Rectal smooth muscle tissue (tissue), 1 donor: Measurements from ENCODE around the gene JAK1.
"Not testable (repeated sequence)": the region's sequence is repeated elsewhere in the genome, so short reads cannot be mapped to it uniquely, and the experiment has no call there.

ENCODE experiments used
- H3K27ac ChIP-seq: one replicate; pipeline ENCODE4 v1.7.0; 2013; ENCODE audit warnings: low read depth, low read length, inconsistent platforms
- H3K27me3 ChIP-seq: one replicate; pipeline ENCODE4 v1.7.0; 2013; ENCODE audit warnings: low read length; ENCODE audit not compliant: control insufficient read depth, insufficient read depth
- H3K36me3 ChIP-seq: one replicate; pipeline ENCODE4 v1.7.0; 2013; ENCODE audit warnings: low read length; ENCODE audit not compliant: control insufficient read depth, insufficient read depth
- H3K4me1 ChIP-seq: one replicate; pipeline ENCODE4 v1.7.0; 2013; ENCODE audit warnings: low read length; ENCODE audit not compliant: control insufficient read depth, insufficient read depth
- H3K4me3 ChIP-seq: one replicate; pipeline ENCODE4 v1.7.0; 2013; ENCODE audit warnings: low read length
- H3K9ac ChIP-seq: one replicate; pipeline ENCODE4 v1.7.0; 2013; ENCODE audit warnings: low read length

The JAK1 gene

DNA sequence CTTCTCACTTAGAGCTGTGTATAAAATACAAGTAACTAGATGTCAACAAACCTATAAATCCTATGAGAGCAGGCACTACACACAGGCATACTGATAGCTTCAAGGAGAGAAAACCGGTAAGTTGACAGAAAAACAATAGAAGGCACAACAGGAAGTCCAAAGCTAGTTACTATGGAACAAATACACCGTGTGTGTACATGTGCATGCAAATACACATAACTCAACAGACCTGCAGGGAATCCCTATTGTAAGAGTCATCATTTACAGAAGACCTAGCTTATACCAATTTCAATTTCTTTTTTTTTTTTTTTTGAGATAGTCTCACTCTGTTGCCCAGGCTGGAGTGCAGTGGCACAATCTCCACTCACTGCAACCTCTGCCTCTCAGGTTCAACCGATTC, 26.3 kb downstream of the JAK1 start:
- H3K4me3 ChIP-seq, result no peak overlapping the region
- no peaks in the 10 kb centered on the region for H3K36me3 ChIP-seq
- H3K9ac ChIP-seq, result no peak overlapping the region
- H3K4me1 ChIP-seq, result no peaks in the 10 kb centered on the region
- H3K27me3 ChIP-seq, result no peaks in the 10 kb centered on the region
- no peak overlapping the region for H3K27ac ChIP-seq

DNA sequence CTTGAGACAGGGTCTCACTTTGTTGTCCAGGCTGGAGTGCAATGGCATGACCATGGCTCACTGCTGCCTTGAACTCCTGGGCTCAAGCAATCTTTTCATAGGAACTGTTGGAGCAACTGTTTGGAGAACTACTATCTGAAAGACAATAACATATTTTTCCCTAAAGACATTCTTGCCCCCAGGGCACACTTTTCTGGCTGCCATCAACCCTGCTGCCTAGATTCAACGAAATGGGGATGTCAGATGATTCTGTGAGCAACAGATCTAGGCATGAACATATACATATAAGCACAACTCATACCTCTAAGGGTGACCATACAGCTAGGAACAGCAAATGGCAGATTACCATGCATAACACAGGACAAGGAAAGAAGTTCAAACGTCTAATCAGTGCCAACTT, 27.4 kb downstream of the JAK1 start:
- no peak overlapping the region for H3K9ac ChIP-seq
- H3K4me1 ChIP-seq, result peaks cover 1% of the 10 kb centered on the region
- no peaks in the 10 kb centered on the region for H3K27me3 ChIP-seq
- no peaks in the 10 kb centered on the region for H3K36me3 ChIP-seq
- no peak overlapping the region for H3K4me3 ChIP-seq
- H3K27ac ChIP-seq, result no peak overlapping the region

DNA sequence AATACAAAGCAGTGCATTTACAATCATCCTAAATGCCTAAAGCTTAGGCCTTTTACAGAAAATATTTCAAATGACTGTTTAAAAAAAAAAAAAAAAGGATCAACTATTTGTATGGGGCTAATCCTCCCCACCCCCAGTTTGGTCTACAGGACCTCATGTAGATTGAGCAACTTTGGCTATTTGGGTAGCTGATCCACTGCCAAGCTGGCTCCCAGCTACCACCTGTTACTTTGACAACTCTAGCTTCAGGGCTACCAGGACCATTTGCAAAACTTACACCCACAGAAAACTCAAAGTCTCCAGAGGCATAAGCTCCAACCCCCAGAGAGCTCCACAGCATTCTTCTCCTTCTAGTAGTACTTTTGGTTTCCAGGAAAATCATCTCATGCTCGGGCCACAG, 29.4 kb downstream of the JAK1 start:
- Histone ChIP-seq H3K27me3 (no peaks in the 10 kb centered on the region), H3K27ac (no peak overlapping the region), H3K4me1 (peaks cover 9% of the 10 kb centered on the region), H3K9ac (no peak overlapping the region), H3K36me3 (no peaks in the 10 kb centered on the region), H3K4me3 (no peak overlapping the region)

DNA sequence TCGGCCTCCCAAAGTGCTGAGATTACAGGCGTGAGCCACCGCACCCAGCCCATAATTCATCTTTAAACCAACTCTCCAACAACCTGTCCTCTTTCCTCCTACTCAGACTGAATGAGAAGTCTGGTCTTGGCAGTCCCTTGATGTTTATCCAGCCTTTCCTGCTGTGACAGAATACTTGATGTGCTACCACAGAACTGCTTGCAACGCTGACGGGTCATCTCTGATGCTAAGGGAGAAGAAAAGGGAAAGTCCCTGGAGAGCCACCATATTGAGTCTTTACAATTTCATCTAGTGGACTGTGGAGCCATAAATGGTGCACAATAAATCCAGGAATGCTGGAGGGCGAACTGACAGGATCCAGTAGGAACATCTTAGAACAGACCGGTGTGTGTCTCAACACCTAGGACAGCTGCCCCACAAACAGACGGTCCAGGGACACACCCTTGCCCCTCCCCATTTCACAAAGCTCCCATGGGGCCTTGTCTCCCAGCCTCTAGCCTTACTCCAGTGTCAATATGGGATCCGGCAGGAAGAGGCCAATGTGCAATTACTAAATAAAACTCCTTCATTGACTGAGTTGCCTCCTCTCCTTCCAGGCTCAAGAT, 30.7 kb downstream of the JAK1 start:
- Histone ChIP-seq H3K36me3 (no peaks in the 10 kb centered on the region), H3K27me3 (no peaks in the 10 kb centered on the region), H3K27ac (no peak overlapping the region), H3K9ac (no peak overlapping the region), H3K4me3 (no peak overlapping the region), H3K4me1 (peaks cover 9% of the 10 kb centered on the region)

DNA sequence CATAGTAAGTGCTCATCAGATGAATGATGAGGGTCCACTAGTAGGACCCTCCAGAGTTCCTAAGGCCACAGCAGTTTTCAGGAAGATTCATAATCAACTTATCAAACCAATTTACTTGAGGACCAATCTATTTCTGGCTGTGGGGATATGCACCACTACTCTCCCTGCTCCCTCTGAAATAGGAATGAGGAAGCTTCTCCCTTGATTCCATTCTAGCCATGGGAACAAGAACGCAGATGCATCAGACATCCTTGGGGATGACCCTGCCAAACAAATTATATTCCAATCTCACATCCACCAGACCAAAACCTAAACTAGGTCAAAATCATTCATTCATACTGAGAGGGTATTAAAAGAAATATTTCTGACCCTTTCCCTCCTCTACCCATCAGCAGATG, 31.5 kb downstream of the JAK1 start:
- Histone ChIP-seq H3K36me3 (no peaks in the 10 kb centered on the region), H3K27me3 (no peaks in the 10 kb centered on the region), H3K9ac (no peak overlapping the region), H3K4me1 (peaks cover 9% of the 10 kb centered on the region), H3K27ac (peak overlapping the region; percentile 6), H3K4me3 (no peak overlapping the region)

DNA sequence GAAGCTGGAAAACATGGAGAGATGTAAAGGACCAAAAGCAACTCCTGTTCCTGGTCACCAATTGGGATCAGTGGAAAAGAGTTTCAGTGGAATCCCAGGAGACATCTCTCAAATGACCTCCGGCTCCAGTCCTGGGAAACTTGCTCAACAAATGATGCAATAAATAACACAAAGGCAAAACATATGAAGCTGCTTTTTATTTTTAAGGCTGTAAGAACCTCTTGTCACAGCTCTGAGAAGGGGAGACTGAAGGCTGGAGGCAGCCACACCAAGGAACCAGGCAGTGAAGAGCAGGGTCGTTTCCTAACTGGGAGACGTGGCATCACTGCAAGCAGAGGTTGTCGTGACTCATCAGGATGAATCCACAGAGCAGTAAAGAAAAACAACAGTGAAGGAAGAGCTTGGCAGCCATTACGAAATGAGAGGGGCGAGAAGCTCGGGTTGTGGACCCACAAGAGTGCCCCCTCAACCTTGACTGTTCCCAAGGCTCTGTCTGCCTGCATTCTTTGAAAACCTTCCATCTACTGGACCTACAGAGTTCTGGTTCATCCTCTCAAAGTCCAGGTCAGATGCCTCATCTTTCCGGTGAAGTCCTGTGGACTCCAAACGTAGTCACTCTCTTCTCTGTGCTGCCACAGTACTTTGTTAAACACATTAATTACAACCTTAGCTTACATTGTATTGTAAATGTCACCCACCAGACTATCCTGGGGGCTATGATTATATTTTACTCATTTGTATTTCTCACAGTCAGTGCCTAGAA, 32.1 kb downstream of the JAK1 start:
- H3K4me1 ChIP-seq, result peaks cover 9% of the 10 kb centered on the region

DNA sequence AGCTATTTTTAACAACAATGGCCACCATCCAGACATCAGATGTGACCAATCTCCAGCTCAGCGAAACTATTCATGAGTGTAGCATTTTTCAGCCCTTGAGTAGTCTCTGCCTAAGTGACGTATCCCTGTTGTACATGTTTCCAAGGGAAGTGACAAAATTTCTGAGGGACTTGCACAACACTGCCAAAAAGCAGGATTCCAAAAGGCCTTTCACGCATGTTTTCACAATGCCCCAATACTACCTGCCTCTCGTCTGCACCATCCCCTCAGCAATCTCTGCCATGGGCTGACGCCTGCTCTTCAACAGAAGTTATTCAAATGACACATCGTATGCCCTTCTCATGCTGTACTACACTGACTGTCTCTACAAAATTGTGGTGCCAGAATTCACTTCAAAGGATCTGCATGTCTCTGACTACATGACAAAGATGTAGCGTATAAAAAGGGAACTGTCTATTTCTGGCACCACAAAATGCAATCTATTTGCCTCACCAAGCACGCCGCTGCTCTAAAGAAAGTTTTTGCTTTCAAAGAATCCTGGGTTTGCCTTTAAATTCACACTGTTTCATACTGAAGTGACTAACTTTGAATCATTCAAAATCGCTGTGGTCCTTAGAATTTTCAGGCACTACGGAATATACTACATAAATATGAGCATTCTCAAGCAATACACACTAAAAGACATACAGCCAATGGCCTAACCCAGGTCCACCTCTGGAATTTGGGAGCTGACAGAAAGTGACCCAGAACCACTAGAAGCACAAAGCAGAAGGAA, 32.9 kb downstream of the JAK1 start:
- peak overlapping the region; percentile 16 for H3K27ac ChIP-seq
- H3K27me3 ChIP-seq, result no peaks in the 10 kb centered on the region
- H3K36me3 ChIP-seq, result no peaks in the 10 kb centered on the region
- peaks cover 13% of the 10 kb centered on the region for H3K4me1 ChIP-seq
- H3K9ac ChIP-seq, result no peak overlapping the region
- H3K4me3 ChIP-seq, result no peak overlapping the region

More for the DNA sequence above, 32.1 kb downstream of the JAK1 start:
- no peak overlapping the region for H3K4me3 ChIP-seq
- no peaks in the 10 kb centered on the region for H3K27me3 ChIP-seq
- no peak overlapping the region for H3K9ac ChIP-seq
- no peaks in the 10 kb centered on the region for H3K36me3 ChIP-seq
- peak overlapping the region; percentile 16 for H3K27ac ChIP-seq

DNA sequence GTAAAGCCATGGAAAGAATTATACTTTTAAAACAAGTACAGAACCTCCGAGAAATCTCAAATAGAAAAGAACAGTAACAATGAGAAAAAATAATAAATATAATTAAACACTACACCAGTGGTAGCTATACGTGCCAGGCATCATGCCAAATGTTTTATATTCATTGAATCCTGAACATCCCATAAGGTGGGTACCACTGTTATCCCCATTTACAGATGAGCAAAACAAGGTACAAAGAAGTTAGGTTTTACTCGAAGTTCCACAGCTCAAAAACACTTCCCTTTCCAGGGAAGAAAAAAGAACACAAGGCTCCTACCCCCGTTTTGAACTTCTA, 33.4 kb downstream of the JAK1 start:
- Histone ChIP-seq H3K27me3 (no peaks in the 10 kb centered on the region), H3K36me3 (no peaks in the 10 kb centered on the region), H3K27ac (no peak overlapping the region), H3K4me3 (no peak overlapping the region), H3K4me1 (peaks cover 13% of the 10 kb centered on the region), H3K9ac (no peak overlapping the region)

DNA sequence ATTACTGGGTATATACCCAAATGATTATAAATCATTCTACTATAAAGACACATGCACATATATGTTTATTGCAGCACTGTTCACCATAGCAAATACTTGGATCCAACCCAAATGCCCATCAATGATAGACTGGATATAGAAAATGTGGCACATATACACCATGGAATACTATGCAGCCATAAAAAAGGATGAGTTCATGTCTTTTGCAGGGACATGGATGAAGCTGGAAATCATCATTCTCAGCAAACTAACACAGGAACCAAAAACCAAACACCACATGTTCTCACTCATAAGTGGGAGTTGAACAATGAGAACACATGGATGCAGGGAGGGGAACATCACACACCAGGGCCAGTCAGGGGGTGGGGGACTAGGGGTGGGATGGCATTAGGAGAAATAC, 35.7 kb downstream of the JAK1 start:
- not testable (repeated sequence) for H3K27me3 ChIP-seq, H3K4me3 ChIP-seq, H3K36me3 ChIP-seq, H3K27ac ChIP-seq, H3K9ac ChIP-seq
- H3K4me1 ChIP-seq, result peaks cover 13% of the 10 kb centered on the region

DNA sequence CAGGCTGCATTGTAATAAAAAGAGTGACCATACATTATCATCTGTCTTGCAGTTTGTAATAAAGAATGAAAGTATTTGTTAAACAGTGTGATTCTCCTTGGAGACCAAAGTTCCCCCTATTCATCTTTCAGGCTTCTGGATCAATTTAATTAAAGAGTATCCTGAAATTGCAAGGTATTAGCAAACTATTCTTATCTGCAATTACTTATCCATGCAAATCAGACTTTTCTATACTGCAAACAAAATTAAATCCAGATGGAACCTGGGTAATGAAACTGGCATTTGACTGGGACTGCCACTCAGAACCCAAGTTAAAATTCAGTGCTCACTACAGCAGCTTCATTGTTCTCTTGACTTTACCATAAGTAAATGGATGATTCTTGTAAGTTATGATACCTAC, 37.1 kb downstream of the JAK1 start:
- Histone ChIP-seq H3K27me3 (no peaks in the 10 kb centered on the region), H3K27ac (no peak overlapping the region), H3K4me1 (peaks cover 13% of the 10 kb centered on the region), H3K9ac (no peak overlapping the region), H3K4me3 (no peak overlapping the region), H3K36me3 (no peaks in the 10 kb centered on the region)

DNA sequence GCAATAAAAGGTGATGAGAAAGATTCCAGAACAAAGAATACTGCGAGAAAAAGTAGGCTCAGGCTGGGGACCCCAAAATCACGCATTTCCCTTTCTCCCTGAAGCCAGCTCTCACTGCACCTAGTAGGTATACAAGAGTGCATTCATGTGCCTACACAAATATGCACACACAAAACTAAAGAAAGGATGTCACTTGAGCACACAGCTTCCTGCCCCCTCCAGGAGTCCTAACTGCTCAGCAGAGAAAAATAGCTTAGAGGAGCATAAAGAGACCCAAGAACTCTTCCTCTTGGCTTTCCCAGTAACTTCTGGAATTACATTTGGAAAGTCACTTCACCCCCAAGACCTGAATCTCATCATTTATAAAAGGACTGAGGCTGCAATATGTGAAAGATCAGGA, 38.0 kb downstream of the JAK1 start:
- no peak overlapping the region for H3K4me3 ChIP-seq
- no peaks in the 10 kb centered on the region for H3K36me3 ChIP-seq
- H3K27me3 ChIP-seq, result no peaks in the 10 kb centered on the region
- no peak overlapping the region for H3K27ac ChIP-seq
- no peak overlapping the region for H3K9ac ChIP-seq
- H3K4me1 ChIP-seq, result peaks cover 5% of the 10 kb centered on the region

DNA sequence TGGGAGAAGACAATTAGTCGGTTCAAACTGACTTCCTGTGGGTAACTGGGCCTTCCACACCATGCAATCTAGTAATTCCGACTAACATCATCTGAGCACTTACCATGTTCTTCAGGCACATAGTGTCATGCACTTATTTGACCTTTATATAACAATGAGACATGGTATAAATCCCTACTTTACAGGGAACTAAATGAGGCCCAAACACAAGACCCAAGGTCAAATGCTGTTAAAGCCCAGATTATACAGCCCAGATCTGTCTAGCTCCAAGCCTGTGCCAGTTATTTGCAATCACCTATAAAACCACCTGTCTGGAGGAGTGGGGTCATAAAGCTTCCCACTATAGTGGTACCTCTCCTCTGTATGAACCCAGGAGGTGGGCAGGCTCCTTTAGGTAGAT, 40.8 kb downstream of the JAK1 start:
- H3K36me3 ChIP-seq, result no peaks in the 10 kb centered on the region
- no peak overlapping the region for H3K9ac ChIP-seq
- H3K27me3 ChIP-seq, result no peaks in the 10 kb centered on the region
- no peak overlapping the region for H3K4me3 ChIP-seq
- H3K27ac ChIP-seq, result no peak overlapping the region
- peaks cover 8% of the 10 kb centered on the region for H3K4me1 ChIP-seq
